BE2C (cell line): ENCODE data around the gene PDLIM1.

ENCODE experiments used
- DNase-seq: peaks from one replicate; pipeline ENCODE4 v3.0.0-alpha.2; 2020
- H3K27me3 ChIP-seq: fragments of 250-450 bp; sonication (Bioruptor Pico); 2 replicates; pipeline ENCODE4 v1.5.1; 2020; ENCODE audit warnings: mild to moderate bottlenecking
- H3K36me3 ChIP-seq: fragments of 250-450 bp; sonication (Bioruptor Pico); 2 replicates; pipeline ENCODE4 v1.5.1; 2020; ENCODE audit warnings: mild to moderate bottlenecking
- H3K4me1 ChIP-seq: fragments of 250-450 bp; sonication (Bioruptor Pico); 2 replicates; pipeline ENCODE4 v1.5.1; 2020
- H3K4me3 ChIP-seq: 2 replicates; pipeline ENCODE4 v1.5.1; 2011; ENCODE audit warnings: low read depth, low read length
- H3K9me3 ChIP-seq: fragments of 250-450 bp; sonication (Bioruptor Pico); 2 replicates; pipeline ENCODE4 v1.5.1; 2020
- TF ChIP-seq, protein P1 (sequence below): IDR thresholded peaks from 2 replicates; pipeline ENCODE4 v1.5.1; 2012; ENCODE audit warnings: mild to moderate bottlenecking, low read depth, low read length

The PDLIM1 gene

DNA sequence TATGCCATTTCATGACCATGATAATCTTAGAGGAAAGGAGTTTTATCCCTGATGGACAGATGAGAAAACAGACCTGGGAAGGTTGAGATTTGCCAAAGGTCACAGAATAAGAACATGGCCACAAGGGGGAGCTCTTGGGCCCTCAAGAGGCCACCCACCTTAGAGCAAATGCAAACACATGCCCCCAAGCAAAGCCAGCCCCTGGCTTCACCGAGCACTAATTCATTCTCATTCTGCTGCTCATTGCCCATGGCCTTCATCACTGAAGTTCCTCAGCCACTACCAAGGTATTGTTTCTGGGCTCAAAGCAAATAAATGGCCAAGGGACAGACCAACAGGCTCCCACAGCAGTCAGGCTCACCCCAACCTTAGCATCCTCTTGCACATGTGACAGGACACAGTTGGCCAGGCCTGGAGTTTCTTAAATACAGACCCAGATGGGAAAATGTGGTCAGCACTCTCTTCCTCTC, 44.2 kb downstream of the PDLIM1 start:
- Histone ChIP-seq H3K9me3 (no peaks in the 10 kb centered on the region), H3K27me3 (no peaks in the 10 kb centered on the region), H3K36me3 (no peaks in the 10 kb centered on the region), H3K4me3 (no peak overlapping the region), H3K4me1 (no peaks in the 10 kb centered on the region)
- peak; percentile 74 for DNase-seq
- TF ChIP-seq, protein P1, sequence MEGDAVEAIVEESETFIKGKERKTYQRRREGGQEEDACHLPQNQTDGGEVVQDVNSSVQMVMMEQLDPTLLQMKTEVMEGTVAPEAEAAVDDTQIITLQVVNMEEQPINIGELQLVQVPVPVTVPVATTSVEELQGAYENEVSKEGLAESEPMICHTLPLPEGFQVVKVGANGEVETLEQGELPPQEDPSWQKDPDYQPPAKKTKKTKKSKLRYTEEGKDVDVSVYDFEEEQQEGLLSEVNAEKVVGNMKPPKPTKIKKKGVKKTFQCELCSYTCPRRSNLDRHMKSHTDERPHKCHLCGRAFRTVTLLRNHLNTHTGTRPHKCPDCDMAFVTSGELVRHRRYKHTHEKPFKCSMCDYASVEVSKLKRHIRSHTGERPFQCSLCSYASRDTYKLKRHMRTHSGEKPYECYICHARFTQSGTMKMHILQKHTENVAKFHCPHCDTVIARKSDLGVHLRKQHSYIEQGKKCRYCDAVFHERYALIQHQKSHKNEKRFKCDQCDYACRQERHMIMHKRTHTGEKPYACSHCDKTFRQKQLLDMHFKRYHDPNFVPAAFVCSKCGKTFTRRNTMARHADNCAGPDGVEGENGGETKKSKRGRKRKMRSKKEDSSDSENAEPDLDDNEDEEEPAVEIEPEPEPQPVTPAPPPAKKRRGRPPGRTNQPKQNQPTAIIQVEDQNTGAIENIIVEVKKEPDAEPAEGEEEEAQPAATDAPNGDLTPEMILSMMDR: peak; percentile 77

DNA sequence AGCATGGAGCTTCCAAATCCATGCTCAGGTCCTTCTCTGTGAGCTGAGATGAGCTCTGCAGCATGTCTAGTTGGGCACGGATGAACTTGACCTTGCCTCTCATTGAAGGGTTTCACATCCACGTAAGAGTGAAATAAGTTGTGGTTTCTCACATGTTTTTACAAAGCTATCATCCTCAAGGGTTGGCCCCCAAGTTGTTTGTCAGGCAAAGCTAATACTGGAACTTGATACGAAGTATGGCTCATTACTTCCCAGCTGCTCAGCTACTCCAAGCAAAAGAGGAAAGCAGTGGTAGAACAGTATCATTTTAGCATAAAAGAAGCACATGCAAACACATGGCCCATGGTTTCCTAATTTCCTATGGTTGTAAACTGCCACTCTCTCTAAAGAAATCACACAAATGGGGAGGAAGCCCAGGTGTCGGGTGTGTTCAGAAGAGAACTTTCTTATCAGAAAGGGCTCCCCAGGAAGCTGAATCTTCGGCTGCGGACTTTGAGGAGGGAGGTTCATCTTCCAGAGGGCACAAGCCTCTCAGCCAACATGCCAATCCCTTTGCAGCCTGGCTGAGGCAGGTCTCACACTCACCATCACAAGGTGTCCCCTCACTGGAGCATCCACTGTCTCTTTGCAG, 45.3 kb downstream of the PDLIM1 start:
- no peaks in the 10 kb centered on the region for H3K36me3 ChIP-seq

DNA sequence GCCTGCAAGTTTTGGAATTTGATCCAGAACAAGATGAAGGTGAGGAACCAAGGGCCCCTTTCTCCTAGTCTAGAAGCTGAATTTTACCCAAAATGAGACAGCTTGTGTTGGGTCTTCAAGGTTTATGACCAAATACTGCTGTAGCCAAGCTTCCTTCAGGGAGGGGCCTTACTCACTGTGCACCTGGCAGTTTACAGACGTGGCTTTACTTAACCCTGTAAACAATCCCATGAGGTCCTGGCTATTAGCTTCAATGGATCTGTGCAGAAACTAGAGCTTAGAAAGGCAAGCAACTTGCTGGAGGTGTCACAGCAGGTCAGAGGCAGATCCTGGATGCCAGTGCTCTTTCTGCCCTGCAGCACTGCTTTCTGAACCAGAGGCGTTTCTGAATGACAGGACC, 46.7 kb downstream of the PDLIM1 start:
- no peak overlapping the region for H3K4me3 ChIP-seq
- H3K4me1 ChIP-seq: no peaks in the 10 kb centered on the region
- H3K9me3 ChIP-seq: no peaks in the 10 kb centered on the region
- H3K27me3 ChIP-seq: no peaks in the 10 kb centered on the region
- TF ChIP-seq, protein P1: no peak
- no peak for DNase-seq
- no peaks in the 10 kb centered on the region for H3K36me3 ChIP-seq

More for the DNA sequence above, 45.3 kb downstream of the PDLIM1 start:
- Histone ChIP-seq H3K4me1 (no peaks in the 10 kb centered on the region), H3K4me3 (no peak overlapping the region), H3K9me3 (no peaks in the 10 kb centered on the region), H3K27me3 (no peaks in the 10 kb centered on the region)
- DNase-seq: no peak
- TF ChIP-seq, protein P1: no peak

DNA sequence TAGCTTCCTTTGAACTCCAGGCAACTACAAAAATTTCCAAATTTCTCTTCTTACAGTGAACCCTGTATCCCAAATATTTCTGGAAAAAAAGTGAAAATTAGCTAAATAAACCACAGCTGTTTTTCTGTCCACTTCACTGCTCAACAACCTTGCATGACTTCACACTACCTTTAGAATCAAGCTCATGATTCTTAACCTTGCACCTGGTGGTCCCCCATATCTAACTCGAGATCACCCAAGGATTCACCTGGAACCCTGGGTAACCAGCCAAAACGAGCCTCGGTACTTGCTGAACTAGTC, 47.5 kb downstream of the PDLIM1 start:
- no peak for DNase-seq
- TF ChIP-seq, protein P1: no peak
- H3K27me3 ChIP-seq: no peaks in the 10 kb centered on the region
- no peaks in the 10 kb centered on the region for H3K9me3 ChIP-seq
- H3K4me3 ChIP-seq: no peak overlapping the region
- no peaks in the 10 kb centered on the region for H3K36me3 ChIP-seq
- no peaks in the 10 kb centered on the region for H3K4me1 ChIP-seq

DNA sequence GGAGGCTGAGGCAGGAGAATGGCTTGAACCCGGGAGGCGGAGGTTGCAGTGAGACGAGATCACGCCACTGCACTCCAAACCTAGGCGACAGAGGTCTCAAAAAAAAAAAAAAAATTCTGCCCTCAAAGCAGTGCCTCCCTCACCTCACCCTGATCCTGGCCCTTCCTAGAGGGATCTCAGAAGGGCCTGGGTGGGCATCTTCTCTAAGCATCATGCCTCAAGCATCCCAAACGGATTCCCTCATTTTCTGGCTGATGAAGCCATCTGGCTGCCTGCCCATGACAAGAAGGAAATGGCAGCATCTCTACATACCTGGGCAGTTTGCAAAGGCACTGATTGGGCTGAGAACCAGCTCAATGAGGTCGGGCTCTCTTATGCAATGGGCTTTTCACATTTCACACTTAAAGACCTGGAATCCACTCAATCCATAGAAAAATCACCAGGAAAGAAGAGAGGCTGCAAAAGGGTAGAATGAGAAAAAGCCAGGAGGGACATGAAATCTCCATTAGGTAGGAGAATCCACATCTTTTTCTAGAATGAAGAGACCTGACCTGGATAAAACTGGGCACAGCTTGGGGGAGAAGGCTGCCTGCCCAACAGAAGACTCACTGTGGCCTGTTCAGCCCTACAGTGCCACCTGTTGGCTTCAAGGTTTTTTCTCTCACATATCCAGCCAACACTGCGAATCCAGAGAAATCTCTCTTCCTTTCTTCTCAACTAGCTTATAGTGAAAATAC, 48.1 kb downstream of the PDLIM1 start:
- Histone ChIP-seq H3K4me1 (no peaks in the 10 kb centered on the region), H3K27me3 (no peaks in the 10 kb centered on the region), H3K9me3 (no peaks in the 10 kb centered on the region), H3K36me3 (no peaks in the 10 kb centered on the region), H3K4me3 (no peak overlapping the region)
- peak; percentile 37 for DNase-seq
- TF ChIP-seq, protein P1: peak; percentile 56

DNA sequence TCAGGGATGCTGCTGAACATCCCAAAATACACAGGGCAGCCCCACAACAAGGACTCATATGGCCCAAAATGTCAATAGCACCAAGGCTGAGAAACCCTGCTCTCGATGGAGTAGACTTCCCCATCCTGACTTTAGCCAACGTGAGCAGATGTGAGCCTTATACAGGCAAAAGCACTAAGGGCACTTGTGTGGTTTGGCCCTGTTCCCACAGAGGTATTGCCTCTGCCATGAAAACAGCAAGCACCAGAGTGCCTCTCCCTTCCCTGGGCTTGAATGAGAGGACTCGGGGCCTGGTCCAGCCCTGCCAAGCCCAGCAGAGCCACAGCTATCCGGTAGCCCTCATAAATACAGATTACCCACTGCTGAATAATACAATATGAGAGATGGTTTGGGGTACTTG, 49.3 kb downstream of the PDLIM1 start:
- Histone ChIP-seq H3K4me3 (no peak overlapping the region), H3K27me3 (no peaks in the 10 kb centered on the region), H3K9me3 (no peaks in the 10 kb centered on the region), H3K36me3 (no peaks in the 10 kb centered on the region), H3K4me1 (no peaks in the 10 kb centered on the region)
- TF ChIP-seq, protein P1: no peak
- no peak for DNase-seq
